T-helper 22 cell (primary cell): ENCODE data around the gene ADGRD1.
"Not testable (repeated sequence)": the region's sequence is repeated elsewhere in the genome, so short reads cannot be mapped to it uniquely, and the experiment has no call there.

Experiments used
- DNase-seq: peaks from one replicate; pipeline ENCODE4 v3.0.0-alpha.2; 2020; ENCODE audit warnings: low read depth

The ADGRD1 gene

DNA sequence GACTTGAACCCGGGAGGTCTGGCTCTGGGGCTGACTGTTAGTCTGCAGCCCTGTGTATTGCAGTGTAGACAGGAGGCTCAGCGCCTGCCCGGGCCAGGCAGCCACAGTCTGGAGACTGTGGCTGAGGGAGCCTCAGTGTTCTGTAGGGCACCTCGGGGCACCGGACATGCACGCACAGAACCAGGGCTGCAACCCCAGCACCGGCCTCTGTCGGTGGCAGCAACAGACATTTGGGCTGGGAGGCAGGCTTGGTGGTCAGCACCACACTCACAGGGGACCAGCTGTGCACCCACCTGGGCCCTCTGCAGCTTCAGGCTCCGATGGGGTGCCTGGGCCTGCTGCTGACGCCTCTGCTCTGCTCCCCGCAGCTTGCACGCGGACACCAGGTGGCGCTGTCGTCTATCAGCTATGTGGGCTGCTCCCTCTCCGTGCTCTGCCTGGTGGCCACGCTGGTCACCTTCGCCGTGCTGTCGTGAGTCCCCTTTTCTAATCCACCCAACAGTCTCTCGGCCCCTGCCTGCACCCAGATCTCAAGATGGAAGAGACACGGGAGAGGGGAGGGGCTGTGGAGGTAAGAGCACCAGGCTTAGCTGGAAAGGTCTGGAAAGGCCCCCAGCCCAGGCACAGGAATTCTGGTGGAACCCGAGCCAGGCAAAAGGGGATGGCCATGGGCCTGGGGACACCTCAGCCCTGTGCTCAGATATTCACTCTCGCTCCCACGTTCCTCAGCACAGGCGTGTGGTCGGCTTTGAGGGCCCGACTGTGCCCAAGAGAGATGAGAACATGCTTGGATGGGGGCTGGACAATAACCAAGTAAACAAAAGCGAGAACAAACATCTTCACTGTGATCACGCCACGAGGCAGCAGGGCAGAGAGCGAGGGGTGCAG is 151.0 kb downstream of the ADGRD1 start:
- DNase-seq, result peak; percentile 35

DNA sequence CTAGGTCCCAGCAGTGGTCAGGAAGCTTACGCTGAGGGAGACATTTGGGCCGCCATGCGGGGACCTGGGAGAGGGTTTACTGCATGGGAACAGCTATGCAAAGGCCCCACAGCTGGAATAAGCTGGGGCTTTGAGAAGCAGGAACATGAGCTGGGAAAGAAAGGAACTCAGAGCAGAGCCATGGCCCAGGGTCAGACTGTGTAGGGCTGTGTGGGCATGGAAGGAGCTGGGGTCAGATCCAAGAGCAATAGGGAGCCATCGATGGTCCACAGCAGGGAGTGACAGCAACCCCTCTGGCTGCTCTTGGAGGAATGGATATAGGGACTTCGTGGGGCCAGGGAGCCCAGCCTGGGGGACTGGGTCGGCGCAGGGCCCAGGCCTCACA is 151.6 kb downstream of the ADGRD1 start:
- DNase-seq, result no peak

- DNase-seq, result no peak
Observed at GRCh38 chr12:131105736-131106348, 152.1 kb downstream of the ADGRD1 start.

- DNase-seq, result no peak
Observed at GRCh38 chr12:131106349-131106941, 152.7 kb downstream of the ADGRD1 start.

- DNase-seq, result no peak
Observed at GRCh38 chr12:131108177-131108955, 154.7 kb downstream of the ADGRD1 start.

GRCh38 chr12:131111446-131111845 is 157.7 kb downstream of the ADGRD1 start:
- DNase-seq, result no peak

DNA sequence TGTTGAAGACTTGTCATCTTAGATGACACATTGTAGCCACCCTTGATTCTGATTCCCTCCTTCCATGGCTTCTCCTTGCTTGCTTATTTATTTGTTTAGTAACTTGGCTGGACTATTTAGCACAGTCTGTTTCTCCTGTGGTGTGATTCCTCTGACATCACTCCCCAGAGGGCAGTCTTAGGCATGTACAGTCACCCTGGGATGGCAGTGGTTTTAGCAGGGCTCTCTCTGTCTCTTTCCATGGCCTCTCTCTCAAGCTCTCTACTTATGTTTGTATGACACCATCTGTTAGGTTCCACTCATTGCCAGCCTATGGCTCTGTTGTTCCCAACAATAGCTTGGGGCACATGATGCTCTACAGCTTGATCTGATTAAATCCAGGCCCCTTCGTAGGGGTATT is 158.3 kb downstream of the ADGRD1 start:
- DNase-seq, result no peak

GRCh38 chr12:131112700-131113290 is 159.1 kb downstream of the ADGRD1 start:
- DNase-seq, result no peak

DNA sequence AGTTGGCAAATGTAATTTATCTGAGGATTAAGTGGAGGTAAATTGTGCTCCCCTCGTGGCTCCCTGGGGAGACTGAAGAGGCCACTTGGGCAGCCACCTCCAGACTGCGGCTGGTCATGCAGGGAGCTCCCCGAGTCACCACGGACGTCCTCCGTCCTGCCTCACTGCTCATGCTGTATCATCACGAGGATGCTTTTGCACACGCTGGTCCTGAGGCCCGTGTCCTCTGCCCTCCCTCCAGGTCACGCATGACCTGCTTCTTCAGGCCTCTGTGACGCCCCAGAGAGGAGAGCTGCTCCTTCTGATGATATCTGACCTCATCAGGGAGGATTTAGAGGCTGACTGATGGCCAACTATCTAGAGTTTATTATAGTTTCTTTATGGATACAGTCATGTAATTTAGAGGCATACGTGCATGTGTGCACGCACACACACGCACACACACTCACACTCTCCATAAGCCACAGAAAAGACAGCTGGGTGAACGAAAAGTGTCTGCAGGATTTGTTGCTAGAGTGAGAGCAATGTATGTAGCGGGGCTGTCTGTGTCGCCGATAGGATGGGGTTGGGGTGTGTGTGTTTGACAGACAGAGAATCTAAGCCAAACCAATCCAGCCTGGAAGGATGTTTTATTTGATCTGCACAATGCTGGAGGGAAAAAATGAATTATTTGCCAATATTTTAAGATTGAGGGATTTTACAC is 160.0 kb downstream of the ADGRD1 start:
- DNase-seq, result no peak

DNA sequence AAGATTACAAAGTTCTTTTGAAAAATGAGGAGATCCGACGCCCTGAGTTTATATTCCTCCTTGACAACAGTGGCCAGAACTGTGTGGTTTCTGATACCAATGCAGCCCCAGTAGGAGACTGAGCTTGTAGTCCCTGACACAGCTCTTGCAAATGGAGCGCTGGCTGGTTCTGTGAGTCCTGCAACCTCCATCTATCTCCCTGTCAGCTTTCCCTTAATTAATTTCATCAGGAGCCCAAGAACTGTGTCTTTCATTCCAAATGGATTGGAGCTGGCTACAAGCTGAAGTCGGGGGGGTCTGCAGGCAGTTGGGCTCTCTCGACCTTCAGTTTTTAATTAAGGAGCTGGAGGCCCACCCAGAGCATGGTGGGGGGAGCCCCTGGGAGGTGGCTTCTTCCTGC is 160.6 kb downstream of the ADGRD1 start:
- DNase-seq, result no peak

- no peak for DNase-seq
Observed at GRCh38 chr12:131114942-131115584, 161.4 kb downstream of the ADGRD1 start.

DNA sequence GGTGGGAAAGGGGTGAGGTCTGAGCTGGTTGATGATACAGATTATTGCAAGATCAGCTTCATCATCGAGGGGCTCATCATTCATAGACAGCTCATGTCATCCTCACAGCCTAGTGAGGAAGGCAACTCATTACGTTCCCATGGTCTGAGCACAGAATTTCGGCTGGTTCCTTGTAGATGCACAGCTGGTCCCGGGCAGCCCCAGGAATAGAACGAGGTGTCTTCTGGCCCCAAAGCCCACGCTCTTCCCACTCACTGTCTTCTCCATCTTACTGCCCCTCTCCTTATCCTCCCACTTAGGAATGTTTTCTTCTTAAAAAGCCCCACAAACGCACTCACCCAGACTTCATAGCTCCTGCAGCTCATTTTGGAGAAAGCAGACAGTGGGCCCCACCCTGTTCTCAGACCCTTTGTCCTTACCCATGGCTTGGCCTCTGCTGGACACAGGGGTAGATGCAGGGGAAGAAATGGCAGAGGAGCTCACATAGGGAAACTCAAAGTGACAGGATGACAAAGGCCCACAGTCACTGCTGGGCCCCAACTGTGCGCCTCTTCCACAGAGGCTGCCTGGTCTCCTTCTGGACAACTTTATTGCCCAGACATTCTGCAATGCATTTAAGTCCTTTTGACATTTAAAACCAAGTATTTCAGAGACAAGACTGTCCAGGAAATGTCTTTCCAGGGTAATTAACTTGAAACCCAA is 162.2 kb downstream of the ADGRD1 start:
- no peak for DNase-seq

GRCh38 chr12:131116468-131117117 is 162.9 kb downstream of the ADGRD1 start:
- no peak for DNase-seq

DNA sequence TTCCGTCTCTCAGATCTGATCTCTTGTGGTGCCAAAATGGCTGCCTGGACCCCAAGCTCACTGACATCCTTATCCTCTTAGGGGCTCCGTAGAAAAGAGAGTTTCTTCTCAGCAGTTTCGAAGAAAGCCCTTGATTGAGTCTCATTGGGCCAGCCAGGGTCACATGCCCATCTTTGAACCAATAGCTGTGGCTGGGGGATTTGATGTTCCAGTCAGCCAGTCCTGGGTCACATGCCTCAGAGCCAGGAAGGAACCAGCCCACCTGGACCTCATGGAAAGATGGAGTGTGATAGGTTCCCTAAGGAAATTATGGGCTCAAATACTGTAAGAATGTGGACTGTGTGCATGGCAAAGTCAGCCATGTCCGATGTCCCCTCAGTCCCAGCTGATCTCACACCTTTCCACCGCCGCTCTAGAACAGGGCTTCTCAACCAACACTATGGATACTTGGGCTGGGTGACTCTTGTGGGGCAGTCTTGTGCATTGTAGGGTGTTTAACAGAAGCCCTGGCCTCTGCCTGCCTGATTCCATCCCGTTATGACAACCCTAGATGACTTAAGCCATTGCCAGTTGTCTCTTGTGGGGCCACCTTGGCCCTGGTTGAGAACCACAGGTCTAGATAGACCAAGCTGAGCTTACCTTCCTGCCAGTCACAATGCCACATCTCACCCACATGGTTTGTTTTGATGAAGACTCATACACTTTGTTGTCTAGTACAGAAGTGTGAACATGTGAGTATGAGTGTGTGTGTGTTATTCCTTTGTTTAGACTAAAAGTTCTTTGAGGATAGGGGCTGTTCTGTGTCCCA is 163.9 kb downstream of the ADGRD1 start:
- no peak for DNase-seq

DNA sequence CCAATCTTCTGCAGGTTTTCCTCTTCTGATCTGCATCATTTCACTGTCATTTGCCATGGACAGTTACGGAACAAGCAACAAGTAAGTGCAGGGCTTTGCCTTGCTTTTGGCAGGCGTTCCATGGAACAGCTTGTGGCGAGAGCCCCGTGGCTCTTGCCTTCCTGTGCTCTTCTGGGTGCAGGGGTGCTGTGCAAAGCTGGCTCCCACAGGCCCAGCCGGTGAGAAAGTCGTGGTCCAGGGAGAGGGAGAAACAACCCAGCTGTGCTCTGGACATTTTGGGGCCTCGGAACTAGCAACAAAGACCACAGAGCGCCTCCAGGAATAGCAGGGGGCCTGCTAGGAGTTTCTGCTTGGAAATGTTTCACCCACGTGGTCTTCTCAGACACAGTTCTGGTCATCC is 164.7 kb downstream of the ADGRD1 start:
- DNase-seq, result no peak

DNA sequence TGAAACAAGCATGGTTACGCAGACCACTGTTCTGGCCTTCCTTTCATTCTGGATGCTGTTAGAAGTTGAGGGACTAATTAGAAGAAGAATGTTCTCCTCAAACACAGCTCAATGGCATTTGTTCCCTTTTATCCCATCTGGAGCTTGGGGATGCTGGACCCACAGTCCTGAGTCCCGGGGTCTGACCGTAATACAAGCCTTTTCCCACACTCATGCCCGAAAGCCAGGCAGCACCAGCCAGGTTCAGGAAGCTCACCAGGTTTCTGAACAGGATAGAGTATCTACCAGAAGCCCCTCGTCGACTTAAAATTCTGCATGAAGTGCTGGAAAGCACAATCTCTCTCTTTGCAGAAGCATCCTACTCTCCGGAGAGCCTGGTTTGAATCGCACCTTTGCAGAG is 165.6 kb downstream of the ADGRD1 start:
- DNase-seq, result not testable (repeated sequence)

- no peak for DNase-seq
Observed at GRCh38 chr12:131119936-131120335, 166.2 kb downstream of the ADGRD1 start.

DNA sequence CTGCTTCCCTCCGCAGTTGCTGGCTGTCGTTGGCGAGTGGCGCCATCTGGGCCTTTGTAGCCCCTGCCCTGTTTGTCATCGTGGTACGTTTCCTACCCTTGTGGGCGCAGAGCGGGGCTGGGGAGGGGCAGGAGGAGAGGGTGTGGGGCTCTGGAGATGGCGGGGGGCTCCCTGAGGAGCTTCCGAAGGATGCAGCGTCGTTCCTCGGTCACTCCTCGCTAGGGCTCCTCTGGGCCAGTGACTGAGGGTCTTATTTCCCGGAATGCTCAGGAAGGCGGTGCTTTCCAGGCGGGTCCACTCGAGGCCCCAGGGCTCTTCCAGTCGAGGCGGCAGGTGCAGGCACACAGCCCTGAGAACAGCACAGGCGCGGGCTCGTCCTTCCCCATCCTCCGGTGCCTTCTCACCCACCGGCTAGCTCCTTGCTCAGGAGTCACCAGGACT is 167.1 kb downstream of the ADGRD1 start:
- no peak for DNase-seq
